Gastroesophageal sphincter (tissue), 3 donors: Measurements from ENCODE around the gene TMEM164.

Source experiments
- CTCF ChIP-seq, 4 experiments: fragments of 200-600 bp in 2 of 4; fragments of 450-650 bp in 2 of 4; sonication (generic) in 1 of 4; IDR thresholded peaks; one replicate each; pipeline ENCODE4 v1.5.1; 2017 to 2019; ENCODE audit warnings: antibody characterized with exemption in 4 of 4, mild to moderate bottlenecking in 2 of 4, moderate library complexity in 2 of 4
- POLR2A ChIP-seq, 2 donors: fragments of 450-650 bp; IDR thresholded peaks; one replicate each; pipeline ENCODE4 v1.6.1; 2017; ENCODE audit warnings: antibody characterized with exemption in 2 of 2, mild to moderate bottlenecking in 2 of 2, moderate library complexity in 1 of 2
- POLR2AphosphoS5 ChIP-seq: sonication (generic); formaldehyde crosslinking; IDR thresholded peaks from one replicate; pipeline ENCODE4 v1.6.1; 2017; ENCODE audit warnings: antibody characterized with exemption

GRCh38 chrX:110037178-110037577 lies 34.3 kb downstream of the TMEM164 start:
- TF ChIP-seq CTCF (IDR thresholded peaks at IDR 0.05) (no peak), POLR2A (IDR thresholded peaks at IDR 0.05) (no peak), POLR2AphosphoS5 (no peak)
